Measurements from ENCODE around the gene ACSF3.

Gene ACSF3

GRCh38 chr16:89096768-89097391, 3.2 kb downstream of the ACSF3 start:
- DNase-seq, result no peak

- DNase-seq, result no peak
These were observed 3.7 kb downstream of the ACSF3 start for GRCh38 chr16:89097392-89097772.

GRCh38 chr16:89098767-89099430, 5.2 kb downstream of the ACSF3 start:
- DNase-seq, result no peak

GRCh38 chr16:89099905-89100304, 6.3 kb downstream of the ACSF3 start:
- DNase-seq, result no peak

GRCh38 chr16:89100601-89101302, 7.1 kb downstream of the ACSF3 start:
- DNase-seq, result no peak

DNA sequence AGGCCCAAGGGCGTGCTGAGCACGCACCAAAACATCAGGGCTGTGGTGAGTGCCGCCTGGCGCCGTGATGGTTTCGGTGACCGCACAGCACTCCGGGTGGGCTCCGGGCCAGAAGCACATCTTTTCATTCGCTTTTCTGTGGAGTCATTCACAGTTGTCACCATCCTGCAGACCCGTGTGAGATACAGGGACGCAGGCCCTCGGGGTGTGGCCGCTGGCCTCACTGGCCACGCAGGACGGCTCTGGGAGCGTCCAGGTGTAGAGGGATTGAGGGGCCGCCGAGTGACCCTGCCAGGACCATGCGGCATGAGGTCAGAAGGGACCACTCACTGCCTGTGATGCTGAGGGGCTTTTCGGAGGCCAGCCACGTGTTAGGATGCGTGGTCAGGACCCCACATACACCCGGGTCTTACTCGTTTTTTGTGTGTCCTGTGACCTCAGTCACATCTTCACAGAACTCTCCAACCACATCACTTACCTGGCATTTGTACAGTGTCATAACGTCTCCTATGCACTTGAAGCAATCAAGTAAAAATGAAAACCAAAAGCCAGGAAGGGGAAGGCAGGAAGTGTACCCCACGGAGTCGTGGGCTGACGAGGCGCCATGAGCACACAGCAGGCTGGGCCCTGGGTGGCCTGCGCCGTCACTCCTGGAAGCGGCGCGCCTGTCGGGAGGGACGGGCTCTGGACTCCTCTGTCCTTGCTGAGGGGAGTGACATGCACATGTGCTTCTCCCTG, 7.8 kb downstream of the ACSF3 start:
- DNase-seq, result no peak

- DNase-seq, result no peak
These were observed 8.4 kb downstream of the ACSF3 start for GRCh38 chr16:89102041-89102471.

- no peak for DNase-seq
These were observed 8.9 kb downstream of the ACSF3 start for GRCh38 chr16:89102481-89103073.

- DNase-seq, result no peak
These were observed 9.5 kb downstream of the ACSF3 start for GRCh38 chr16:89103156-89103555.

GRCh38 chr16:89103781-89104180, 10.1 kb downstream of the ACSF3 start:
- no peak for DNase-seq

DNA sequence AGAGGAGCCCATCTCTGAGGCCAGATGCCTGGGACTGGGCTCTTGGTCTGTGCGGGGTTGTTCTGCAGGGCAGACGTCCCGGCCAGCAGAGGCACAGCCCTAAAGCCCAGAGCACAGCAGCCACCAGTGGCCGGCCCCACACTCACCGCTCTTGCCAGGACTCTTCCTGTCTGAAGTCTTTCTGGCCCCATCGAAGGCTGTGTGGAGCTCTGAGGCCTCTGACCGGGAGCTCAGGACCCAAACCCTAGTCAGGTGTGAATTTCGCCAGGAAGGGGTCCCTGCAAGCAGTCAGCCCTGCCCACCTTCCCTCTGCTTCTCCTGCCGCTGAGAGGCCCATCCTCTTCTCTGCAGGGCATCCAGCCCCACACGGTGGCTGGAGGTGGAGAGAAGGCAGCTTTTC, 10.7 kb downstream of the ACSF3 start:
- no peak for DNase-seq

GRCh38 chr16:89104930-89105571, 11.4 kb downstream of the ACSF3 start:
- no peak for DNase-seq

- no peak for DNase-seq
These were observed 12.0 kb downstream of the ACSF3 start for GRCh38 chr16:89105599-89106151.

GRCh38 chr16:89106533-89107202, 13.0 kb downstream of the ACSF3 start:
- DNase-seq, result no peak

DNA sequence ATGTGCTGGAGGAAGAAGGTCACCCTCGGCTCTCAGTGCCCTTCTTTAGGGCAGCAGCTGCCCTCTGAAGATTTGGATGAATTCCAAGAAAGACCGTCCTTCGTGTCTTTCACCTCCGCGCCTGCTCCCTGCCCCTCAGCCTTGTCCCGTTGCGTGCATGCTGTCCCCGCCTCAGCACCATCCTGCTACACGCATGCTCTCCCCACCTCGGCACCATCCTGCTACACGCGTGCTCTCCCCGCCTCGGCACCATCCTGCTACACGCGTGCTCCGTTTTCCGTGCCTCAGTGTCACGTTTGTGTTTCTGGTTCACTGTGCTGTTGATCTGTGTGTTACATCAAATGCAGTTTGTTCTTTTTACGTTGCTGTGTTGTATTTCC, 13.5 kb downstream of the ACSF3 start:
- no peak for DNase-seq

- DNase-seq, result no peak
These were observed 14.8 kb downstream of the ACSF3 start for GRCh38 chr16:89108416-89108815.

DNA sequence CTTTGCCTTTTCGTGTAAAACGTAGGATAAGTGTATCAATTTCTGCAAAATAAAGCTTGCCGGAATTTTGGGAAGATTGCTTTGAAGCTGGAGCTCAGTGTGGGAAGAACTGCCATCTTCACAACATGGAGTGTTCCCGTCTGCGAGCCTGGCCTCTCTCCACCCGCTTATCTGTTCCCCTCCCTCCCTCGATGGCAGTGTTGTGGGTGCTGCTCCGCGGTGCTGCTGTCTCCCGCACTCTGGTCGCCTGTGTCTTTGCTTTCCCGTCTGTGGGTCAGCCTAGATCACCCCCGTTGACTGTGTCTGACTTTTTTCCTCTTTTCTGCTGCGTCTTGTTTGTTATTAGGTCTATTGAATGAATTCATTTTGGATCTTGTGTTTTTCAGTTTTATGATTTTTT, 17.0 kb downstream of the ACSF3 start:
- DNase-seq, result no peak

GRCh38 chr16:89111263-89111662, 17.6 kb downstream of the ACSF3 start:
- DNase-seq, result no peak

DNA sequence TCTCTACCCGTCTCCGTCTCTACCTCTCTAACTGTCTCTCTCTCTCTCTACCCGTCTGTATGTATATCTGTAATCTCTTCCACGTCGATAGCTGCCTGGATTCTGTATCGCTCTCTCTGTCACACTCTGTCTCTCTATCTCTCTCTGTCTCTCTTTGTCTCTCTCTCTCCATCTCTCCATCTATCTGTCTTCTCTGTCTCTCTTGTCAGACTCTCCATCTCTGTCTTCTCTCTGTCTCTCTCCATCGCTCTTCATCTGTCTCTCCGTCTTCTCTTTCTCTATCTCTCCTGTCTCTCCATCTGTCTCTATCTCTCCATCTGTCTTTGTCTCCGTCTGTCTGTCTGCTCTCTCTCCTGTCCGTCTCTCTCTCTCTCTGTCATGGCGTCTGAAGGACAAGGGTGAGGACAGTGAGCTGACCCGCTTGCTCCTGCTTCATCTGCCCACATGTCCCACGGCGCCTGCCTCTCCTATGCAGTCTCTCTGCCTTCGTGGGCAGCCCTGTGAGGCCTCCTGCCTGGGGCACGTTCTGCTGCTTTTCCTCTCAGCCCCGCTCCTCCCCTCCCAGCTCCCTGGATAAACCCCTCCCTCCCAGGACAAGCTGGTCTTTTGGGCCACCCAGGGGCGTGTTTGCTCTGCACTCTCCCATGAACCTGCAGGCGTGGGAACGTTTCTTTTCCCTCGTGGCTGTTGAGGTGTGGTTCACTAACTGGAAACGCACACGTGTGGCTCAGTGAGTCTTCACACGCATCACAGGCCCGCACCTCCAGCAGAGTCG, 18.9 kb downstream of the ACSF3 start:
- DNase-seq, result no peak

- no peak for DNase-seq
These were observed 19.5 kb downstream of the ACSF3 start for GRCh38 chr16:89113152-89113547.

- DNase-seq, result no peak
These were observed 20.0 kb downstream of the ACSF3 start for GRCh38 chr16:89113661-89114060.
